Stimulated activated CD8-positive, alpha-beta memory T cell treated with anti-CD3 and anti-CD28 coated beads, Interleukin-12 subunit alpha, Interleukin-12 subunit beta, amount 100 ng/mL, for 4 hours (primary cell): Measurements from ENCODE around the gene UTP25.
"Not testable (repeated sequence)": the region's sequence is repeated elsewhere in the genome, so short reads cannot be mapped to it uniquely, and the experiment has no call there.

ENCODE experiments used
- DNase-seq: peaks from one replicate; pipeline ENCODE4 v3.0.0-alpha.2; 2020; ENCODE audit warnings: low read depth

Gene UTP25

GRCh38 chr1:209871430-209871829 is 43.7 kb downstream of the UTP25 start:
- no peak for DNase-seq

GRCh38 chr1:209873067-209873799 is 45.5 kb downstream of the UTP25 start:
- no peak for DNase-seq

GRCh38 chr1:209875515-209875914 is 47.7 kb downstream of the UTP25 start:
- no peak for DNase-seq

GRCh38 chr1:209876078-209876800 is 48.5 kb downstream of the UTP25 start:
- no peak for DNase-seq

GRCh38 chr1:209877087-209877764 is 49.5 kb downstream of the UTP25 start:
- no peak for DNase-seq

DNA sequence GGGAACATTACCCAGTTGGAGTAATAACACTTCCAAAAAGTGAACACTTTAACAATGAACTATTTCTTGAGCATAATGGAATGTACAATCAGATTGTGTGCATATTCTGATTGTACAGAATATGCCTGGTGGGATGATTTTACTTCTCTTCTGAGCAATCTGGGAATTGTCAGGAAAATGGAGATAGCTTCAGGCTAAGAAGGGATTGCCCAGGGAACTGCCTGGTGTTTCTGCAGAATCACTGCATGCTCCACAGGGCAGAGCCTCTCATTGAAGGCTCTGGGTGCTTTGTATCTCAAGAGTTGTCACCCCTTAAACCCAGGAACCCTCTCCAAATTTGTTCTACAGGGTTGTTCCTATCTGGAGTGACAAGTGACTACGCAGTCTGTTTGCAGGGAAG is 51.2 kb downstream of the UTP25 start:
- DNase-seq, result no peak

GRCh38 chr1:209879539-209879938 is 51.8 kb downstream of the UTP25 start:
- DNase-seq, result no peak

DNA sequence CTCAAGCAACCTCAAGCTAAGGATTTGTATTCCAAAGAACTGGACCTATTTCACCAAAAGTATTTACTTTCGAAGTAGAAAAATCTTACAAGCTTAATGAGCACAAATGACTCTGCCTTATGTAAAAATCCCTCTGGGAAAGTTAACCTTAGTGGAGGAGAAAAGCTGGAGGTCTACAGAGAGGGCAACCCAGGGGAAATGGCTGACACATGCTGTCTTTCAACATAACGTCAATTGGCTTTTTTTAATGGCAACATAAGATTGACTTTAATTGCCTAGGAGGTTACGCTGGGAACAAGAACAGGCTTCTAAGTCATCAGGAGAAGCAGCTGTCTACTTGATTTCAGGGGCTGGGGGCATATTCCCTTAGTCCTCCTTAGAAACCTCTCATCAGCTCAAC is 52.3 kb downstream of the UTP25 start:
- DNase-seq, result no peak

GRCh38 chr1:209881619-209882018 is 53.8 kb downstream of the UTP25 start:
- no peak for DNase-seq

DNA sequence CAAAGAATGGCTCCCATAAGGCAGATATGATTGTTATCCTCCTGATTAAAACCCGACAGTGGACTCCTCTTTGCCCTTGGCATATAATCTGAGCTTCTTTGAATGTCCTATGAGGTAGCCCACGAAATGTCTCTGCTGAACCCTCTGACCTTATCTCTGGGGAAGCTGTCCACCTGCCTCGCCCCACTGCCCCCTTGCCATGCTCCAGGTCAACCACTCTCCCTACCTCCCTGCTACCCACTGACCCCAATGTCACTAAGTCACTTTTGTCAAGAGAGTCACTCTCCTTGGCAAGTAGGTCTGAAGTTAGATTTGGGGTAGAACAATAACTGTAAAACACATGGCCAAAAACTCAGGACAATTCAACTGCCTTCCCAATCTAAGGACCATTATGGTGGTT is 54.5 kb downstream of the UTP25 start:
- DNase-seq, result no peak

GRCh38 chr1:209882942-209883340 is 55.2 kb downstream of the UTP25 start:
- no peak for DNase-seq

- no peak for DNase-seq
Measured at GRCh38 chr1:209883341-209883971, 55.7 kb downstream of the UTP25 start.

GRCh38 chr1:209884249-209884648 is 56.5 kb downstream of the UTP25 start:
- no peak for DNase-seq

DNA sequence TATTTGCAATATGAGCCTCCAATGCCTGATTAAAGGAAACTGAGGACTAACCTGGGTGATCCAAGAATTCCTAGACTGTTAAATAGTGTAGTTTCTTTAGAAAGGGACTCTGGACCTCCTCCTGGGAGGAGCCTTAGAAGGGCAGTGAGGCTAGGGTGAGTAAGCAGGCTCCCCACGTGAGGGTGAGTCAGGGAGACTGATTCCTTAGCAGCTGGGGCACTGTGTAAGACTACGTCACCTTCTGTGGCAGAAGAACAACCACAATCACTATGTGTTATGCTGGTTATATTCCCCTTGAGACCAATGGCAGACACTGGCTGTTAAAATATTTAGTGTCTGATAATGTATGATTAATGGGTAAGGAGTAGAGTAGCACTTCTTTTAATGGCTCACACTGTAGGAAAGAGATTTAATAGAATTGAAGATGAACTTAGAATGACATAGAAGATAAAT is 56.9 kb downstream of the UTP25 start:
- DNase-seq, result no peak

- DNase-seq, result no peak
Measured at GRCh38 chr1:209885403-209886218, 57.8 kb downstream of the UTP25 start.

DNA sequence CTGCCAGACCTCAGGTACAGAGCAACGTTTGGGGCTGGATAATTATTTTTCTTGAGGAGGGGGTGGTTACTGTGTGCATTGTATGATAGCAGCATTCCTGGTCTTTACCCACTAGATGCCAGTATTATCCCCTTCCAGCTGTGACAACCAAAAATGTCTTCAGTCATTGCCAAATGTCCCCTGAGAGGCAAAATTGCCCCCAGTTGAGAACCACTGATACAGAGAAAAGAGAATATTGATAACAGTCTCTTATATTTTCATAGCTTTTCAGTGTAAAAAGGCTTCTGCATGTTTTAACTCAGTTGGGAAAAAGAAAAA is 58.4 kb downstream of the UTP25 start:
- no peak for DNase-seq

DNA sequence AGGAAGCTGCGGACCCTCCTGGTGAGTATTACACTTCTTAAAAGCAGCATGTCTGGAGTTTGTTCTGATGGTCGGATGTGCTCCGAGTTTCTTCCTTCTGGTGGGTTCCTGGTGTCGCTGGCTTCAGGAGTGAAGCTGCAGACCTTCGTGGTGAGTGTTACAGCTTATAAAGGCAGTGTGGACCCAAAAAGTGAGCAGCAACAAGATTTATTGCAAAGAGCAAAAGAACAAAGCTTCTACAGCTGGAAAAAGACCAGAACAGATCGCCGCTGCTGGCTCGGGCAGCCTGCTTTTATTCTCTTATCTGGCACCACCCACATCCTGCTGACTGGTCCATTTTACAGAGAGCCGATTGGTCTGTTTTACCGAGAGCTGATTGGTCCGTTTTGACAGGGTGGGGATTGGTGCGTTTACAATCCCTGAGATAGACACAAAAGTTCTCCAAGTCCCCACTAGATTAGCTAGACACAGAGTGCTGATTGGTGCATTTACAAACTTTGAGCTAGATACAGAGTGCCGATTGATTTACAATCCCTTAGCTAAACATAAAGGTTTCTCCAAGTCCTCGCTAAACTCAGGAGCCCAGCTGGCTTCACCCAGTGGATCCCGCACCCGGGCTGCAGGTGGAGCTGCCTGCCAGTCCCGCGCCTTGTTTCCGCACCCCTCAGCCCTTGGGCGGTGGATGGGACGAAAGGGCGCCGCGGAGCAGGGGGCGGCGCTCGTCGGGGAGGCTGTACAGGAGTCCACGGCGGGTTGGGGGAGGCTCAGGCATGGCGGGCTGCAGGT is 60.7 kb downstream of the UTP25 start:
- DNase-seq, result not testable (repeated sequence)

DNA sequence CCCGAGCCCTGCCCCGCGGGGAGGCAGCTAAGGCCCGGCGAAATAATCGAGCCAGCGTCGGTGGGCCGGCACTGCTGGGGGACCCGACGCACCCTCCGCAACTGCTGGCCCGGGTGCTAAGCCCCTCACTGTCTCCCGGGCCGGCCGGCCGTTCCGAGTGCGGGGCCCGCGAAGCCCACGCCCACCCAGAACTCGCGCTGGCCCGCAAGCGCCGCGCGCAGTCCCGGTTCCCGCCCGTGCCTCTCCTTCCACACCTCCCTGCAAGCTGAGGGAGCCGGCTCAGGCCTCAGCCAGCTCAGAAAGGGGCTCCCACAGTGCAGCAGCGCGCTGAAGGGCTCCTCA is 61.3 kb downstream of the UTP25 start:
- no peak for DNase-seq

DNA sequence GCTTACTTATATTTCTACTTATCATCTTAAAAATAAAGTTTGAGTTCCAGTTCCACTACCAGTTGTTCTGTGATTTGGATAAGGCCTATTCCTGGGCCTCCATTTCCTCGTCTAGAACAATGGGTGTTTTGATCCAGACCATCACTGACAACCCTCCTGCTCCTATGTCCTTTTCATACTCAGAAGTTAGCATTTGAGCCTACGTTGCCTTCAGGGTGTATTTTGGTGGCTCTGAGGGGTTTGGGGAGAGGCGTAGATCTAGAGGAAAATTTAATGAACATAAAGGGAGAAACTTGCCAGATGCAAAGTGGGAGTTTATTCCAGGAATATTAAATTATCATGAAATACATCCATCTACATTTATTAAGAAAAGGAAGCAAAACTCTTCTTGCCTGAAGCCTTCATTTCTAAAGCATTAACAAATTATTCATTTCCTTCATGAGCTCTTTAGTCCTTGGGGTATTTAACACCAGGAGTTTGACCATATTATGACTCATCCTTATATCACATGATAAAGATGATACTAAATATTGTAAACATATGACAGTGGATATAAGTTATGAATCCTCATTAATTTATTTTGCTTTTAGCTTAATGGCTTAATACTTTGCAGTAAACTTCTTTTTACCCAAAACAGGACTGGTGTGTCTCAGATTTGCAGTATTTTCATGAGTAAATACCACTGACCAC is 63.0 kb downstream of the UTP25 start:
- DNase-seq, result no peak

- no peak for DNase-seq
Measured at GRCh38 chr1:209893751-209894150, 66.0 kb downstream of the UTP25 start.

- no peak for DNase-seq
Measured at GRCh38 chr1:209895709-209896108, 67.9 kb downstream of the UTP25 start.
